Camera-type eye (tissue), 1 donor: ENCODE measurements around the gene SH3RF2. TPM values are rescaled to one million over a fixed set of nuclear protein-coding genes. Genes with fewer than 3 reads are reported as not detected.

ENCODE experiments used
- total RNA-seq: library from RNA; depleted of rRNA; stranded (reverse); fragments of >200 nt; gene quantifications from one replicate; pipeline ENCODE4 v1.2.3, GENCODE V29; 2014

Gene SH3RF2, protein sequence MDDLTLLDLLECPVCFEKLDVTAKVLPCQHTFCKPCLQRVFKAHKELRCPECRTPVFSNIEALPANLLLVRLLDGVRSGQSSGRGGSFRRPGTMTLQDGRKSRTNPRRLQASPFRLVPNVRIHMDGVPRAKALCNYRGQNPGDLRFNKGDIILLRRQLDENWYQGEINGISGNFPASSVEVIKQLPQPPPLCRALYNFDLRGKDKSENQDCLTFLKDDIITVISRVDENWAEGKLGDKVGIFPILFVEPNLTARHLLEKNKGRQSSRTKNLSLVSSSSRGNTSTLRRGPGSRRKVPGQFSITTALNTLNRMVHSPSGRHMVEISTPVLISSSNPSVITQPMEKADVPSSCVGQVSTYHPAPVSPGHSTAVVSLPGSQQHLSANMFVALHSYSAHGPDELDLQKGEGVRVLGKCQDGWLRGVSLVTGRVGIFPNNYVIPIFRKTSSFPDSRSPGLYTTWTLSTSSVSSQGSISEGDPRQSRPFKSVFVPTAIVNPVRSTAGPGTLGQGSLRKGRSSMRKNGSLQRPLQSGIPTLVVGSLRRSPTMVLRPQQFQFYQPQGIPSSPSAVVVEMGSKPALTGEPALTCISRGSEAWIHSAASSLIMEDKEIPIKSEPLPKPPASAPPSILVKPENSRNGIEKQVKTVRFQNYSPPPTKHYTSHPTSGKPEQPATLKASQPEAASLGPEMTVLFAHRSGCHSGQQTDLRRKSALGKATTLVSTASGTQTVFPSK
- 1.6 TPM for total RNA-seq

DNA sequence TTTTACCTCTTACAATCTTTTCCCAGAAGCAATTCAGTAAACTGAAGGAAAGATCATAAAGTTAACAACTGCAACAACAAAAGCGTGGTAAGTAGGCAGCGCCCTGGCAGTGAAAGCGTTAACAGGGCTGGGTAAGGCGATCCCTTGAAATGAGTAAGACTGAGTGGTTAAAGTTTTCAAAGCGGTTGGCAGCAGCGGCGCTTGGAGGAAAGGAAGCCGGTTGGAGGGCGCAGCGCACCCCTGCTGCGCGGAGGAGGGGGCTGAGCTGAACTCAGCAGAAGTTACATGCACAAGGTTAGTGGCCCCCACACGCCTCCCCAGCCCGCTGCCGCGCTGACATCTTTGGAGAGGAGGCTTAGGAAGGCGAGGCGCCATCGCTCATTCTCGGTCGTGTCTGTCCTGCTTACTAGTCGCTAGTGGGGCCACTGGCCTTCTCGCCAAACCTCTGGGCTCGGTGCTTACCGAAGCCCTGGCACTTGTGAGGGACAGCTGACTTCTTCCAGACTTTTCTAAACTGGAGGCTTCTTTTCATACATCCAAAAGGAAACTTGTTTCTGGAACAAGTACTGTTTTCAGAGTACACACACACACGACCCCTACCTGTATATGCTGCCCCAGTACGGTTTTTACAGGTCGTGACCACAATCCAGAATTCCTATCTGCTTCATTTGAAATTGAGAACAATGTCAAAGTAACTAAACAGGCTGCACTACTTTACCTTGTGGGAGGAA is at the start of gene SH3RF2:
Gene SH3RF2, plus strand, starts transcription at position 178 of the 731 bp plus-strand sequence. CDS start 1,351 bp downstream, outside the sequence.

DNA sequence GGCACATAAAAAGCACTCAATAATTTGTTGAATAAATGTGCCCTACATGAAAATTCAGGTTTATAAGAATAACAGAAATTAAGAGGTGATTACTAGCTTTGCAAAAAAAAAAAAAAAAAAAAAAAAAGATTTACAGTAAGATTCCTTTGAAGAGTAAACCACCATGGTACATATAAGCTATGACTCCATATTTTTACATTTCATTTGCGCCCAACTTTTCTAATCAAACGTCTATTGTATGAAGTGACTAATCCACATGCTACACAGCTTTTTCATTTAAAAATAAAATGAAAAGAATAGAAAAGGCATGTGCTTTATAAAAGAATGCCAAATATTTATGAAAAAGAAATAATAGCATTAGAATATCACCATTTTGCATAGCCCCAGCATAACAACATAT is 169.1 kb downstream of the SH3RF2 start, which contains the start of gene PLAC8L1:
Gene PLAC8L1, minus strand, starts transcription at position 101 of the 400 bp plus-strand sequence. CDS start 1,266 bp downstream, outside the sequence.

Other genes with a start within 250 kb of the SH3RF2 start
- 55.0 TPM for gene PRELID2, start 101.2 kb upstream of the SH3RF2 start, total RNA-seq
- gene GRXCR2, start 63.6 kb upstream of the SH3RF2 start, total RNA-seq = not detected
- gene PLAC8L1, start 169.0 kb downstream of the SH3RF2 start, total RNA-seq = not detected
- 142 TPM for gene LARS1, start 246.1 kb downstream of the SH3RF2 start, total RNA-seq